ENCODE results near the gene DNER. TPM values are rescaled to one million over a fixed set of nuclear protein-coding genes. Genes with fewer than 3 reads are reported as not detected.

Gene DNER
- total and polyA plus RNA-seq, 2 donors (not counting 3 experiments of a cell fraction or from before 2014, with no cell fraction given) = 0.01 TPM; not detected in 1

GRCh38 chr2:229712136-229712535, 2.2 kb downstream of the DNER start:
- Histone ChIP-seq H2AFZ (ENCODE audit: low read depth, low read length) (no peak overlapping the region), H3K36me3 (ENCODE audit: control insufficient read depth in 2 of 2, extremely low read depth in 1 of 2, insufficient read depth in 2 of 2, low read length in 2 of 2) (no peaks in the 10 kb centered on the region), H3K79me2 (ENCODE audit: control insufficient read depth, insufficient read depth, low read length) (no peaks in the 10 kb centered on the region), H3K9me3 (replicated peaks; ENCODE audit: control insufficient read depth, insufficient read depth, low read length) (no peaks in the 10 kb centered on the region), H3K9me1 (replicated peaks; ENCODE audit: control insufficient read depth, extremely low read depth, insufficient read depth, low read length) (no peaks in the 10 kb centered on the region), H3K4me2 (ENCODE audit: insufficient read depth, low read length) (no peak overlapping the region), H3K4me3 (replicated peaks in 1 of 3; ENCODE audit: insufficient read depth in 1 of 3, low read depth in 1 of 3, low read length in 3 of 3) (no peak overlapping the region), H3K9ac (replicated peaks; ENCODE audit: extremely low read depth, insufficient read depth, low read length) (no peak overlapping the region), H4K20me1 (replicated peaks; ENCODE audit: control insufficient read depth, extremely low read depth, insufficient read depth, low read length) (no peaks in the 10 kb centered on the region), H3K27me3 (ENCODE audit: control insufficient read depth in 2 of 2, insufficient read depth in 2 of 2, low read length in 2 of 2) (peaks cover 22 to 43% of the 10 kb centered on the region in 2 experiments), H3K27ac (ENCODE audit: insufficient read depth, low read depth, low read length) (no peak overlapping the region), H3K4me1 (ENCODE audit: control insufficient read depth, extremely low read depth, insufficient read depth, low read length) (peaks cover 6% of the 10 kb centered on the region)
- intact Hi-C loops (cut with micrococcal nuclease) (no loop called here), dilution Hi-C loops (cut with MboI; ENCODE audit: extremely low pct_ligation_motif_present, low sequenced_read_pairs) (no loop called here)
- no peak for FAIRE-seq
- no TSS peak for BruUV-seq (replicated peaks)
- DNase-seq (ENCODE audit: low read depth, low spot score) = no peak
- CTCF ChIA-PET = interaction anchor here (0.6 to 1.8 kb wide), 7 partner anchors 9 to 1821 kb away, joined by 3 to 10 read pairs (median 3); partner anchors contain the start of gene SLC16A14
- POLR2A ChIA-PET = no interaction called here
- TF ChIP-seq POLR2AphosphoS5 (IDR thresholded peaks at IDR 0.05; ENCODE audit: insufficient read depth, low read depth, low read length) (no peak), MAX (IDR thresholded peaks at IDR 0.05; ENCODE audit: insufficient read depth, insufficient read length) (no peak)

GRCh38 chr2:229708335-229708734, 6.0 kb downstream of the DNER start:
- BruUV-seq (replicated peaks) = no TSS peak
- Histone ChIP-seq H3K4me3 (replicated peaks in 1 of 3; ENCODE audit: insufficient read depth in 1 of 3, low read depth in 1 of 3, low read length in 3 of 3) (no peak overlapping the region), H3K4me1 (ENCODE audit: control insufficient read depth, extremely low read depth, insufficient read depth, low read length) (no peaks in the 10 kb centered on the region), H3K79me2 (ENCODE audit: control insufficient read depth, insufficient read depth, low read length) (no peaks in the 10 kb centered on the region), H3K9me1 (replicated peaks; ENCODE audit: control insufficient read depth, extremely low read depth, insufficient read depth, low read length) (no peaks in the 10 kb centered on the region), H2AFZ (ENCODE audit: low read depth, low read length) (no peak overlapping the region), H3K9ac (replicated peaks; ENCODE audit: extremely low read depth, insufficient read depth, low read length) (no peak overlapping the region), H3K4me2 (ENCODE audit: insufficient read depth, low read length) (no peak overlapping the region), H3K36me3 (ENCODE audit: control insufficient read depth in 2 of 2, extremely low read depth in 1 of 2, insufficient read depth in 2 of 2, low read length in 2 of 2) (no peaks in the 10 kb centered on the region), H3K27me3 (ENCODE audit: control insufficient read depth in 2 of 2, insufficient read depth in 2 of 2, low read length in 2 of 2) (peaks cover 12 to 19% of the 10 kb centered on the region in 2 experiments), H4K20me1 (replicated peaks; ENCODE audit: control insufficient read depth, extremely low read depth, insufficient read depth, low read length) (no peaks in the 10 kb centered on the region), H3K27ac (ENCODE audit: insufficient read depth, low read depth, low read length) (no peak overlapping the region), H3K9me3 (replicated peaks; ENCODE audit: control insufficient read depth, insufficient read depth, low read length) (no peaks in the 10 kb centered on the region)
- DNase-seq (ENCODE audit: low read depth, low spot score) (no peak), FAIRE-seq (no peak)
- intact Hi-C loops (cut with micrococcal nuclease) = no loop called here
- ChIA-PET POLR2A (no interaction called here), CTCF (no interaction called here)
- TF ChIP-seq FOS (IDR thresholded peaks at IDR 0.05; ENCODE audit: borderline replicate concordance, insufficient read depth, low read length) (no peak), EZH2 (IDR thresholded peaks at IDR 0.05; ENCODE audit: borderline replicate concordance, low read depth, low read length, severe bottlenecking) (no peak), GATA2 (IDR thresholded peaks at IDR 0.05; ENCODE audit: insufficient read depth, insufficient read length, low read depth, low read length) (no peak), MAX (IDR thresholded peaks at IDR 0.05; ENCODE audit: insufficient read depth, insufficient read length) (no peak), POLR2AphosphoS5 (IDR thresholded peaks at IDR 0.05; ENCODE audit: insufficient read depth, low read depth, low read length) (no peak), POLR2A (IDR thresholded peaks at IDR 0.05; ENCODE audit: low read depth, low read length) (no peak), JUN (IDR thresholded peaks at IDR 0.05; ENCODE audit: borderline replicate concordance, insufficient read depth, insufficient read length, low read depth) (no peak), MYC (IDR thresholded peaks at IDR 0.05; ENCODE audit: low read depth, low read length) (no peak), CTCF (IDR thresholded peaks at IDR 0.05; ENCODE audit: extremely low read depth in 1 of 2, insufficient read depth in 1 of 2, low read depth in 1 of 2, low read length in 2 of 2) (no peak)
- dilution Hi-C loops (cut with MboI; ENCODE audit: extremely low pct_ligation_motif_present, low sequenced_read_pairs) = no loop called here
